ENCODE results near the gene CRB3. TPM values are rescaled to one million over a fixed set of nuclear protein-coding genes. Genes with fewer than 3 reads are reported as not detected.

Gene CRB3
- polyA plus RNA-seq, 2 of the 4 experiments (the other 2 are of a cell fraction) = 1.9 to 5.7 TPM

- peaks cover 15% of the 10 kb centered on the region; the same call in 2 of the 3 replicates for H3K4me1 ChIP-seq
- no peak overlapping the region for H3K4me2 ChIP-seq
- DNase-seq (ENCODE audit: low read depth in 1 of 2, low spot score in 1 of 2) (no peak), FAIRE-seq (no peak), ATAC-seq (no peak)
- no peak overlapping the region for H3K27ac ChIP-seq
- POLR2A ChIA-PET = no interaction called here
- no peak overlapping the region for H3K4me3 ChIP-seq
- WGBS (ENCODE audit: missing lambda C conversion rate) = 91% methylated on average over 18 of the region's 20 CpGs
- CTCF ChIA-PET = interaction anchor here (1.0 to 1.4 kb wide), 3 partner anchors 10 to 18 kb away, joined by 3 read pairs; no protein-coding TSS in a partner anchor
- TF ChIP-seq HEYL (CRISPR knock-in tag; IDR thresholded peaks at IDR 0.05) (no peak), ATOH8 (CRISPR knock-in tag; IDR thresholded peaks at IDR 0.05; ENCODE audit: low read depth) (no peak), REST (IDR thresholded peaks at IDR 0.05) (no peak), BHLHE40 (IDR thresholded peaks at IDR 0.05; ENCODE audit: low read depth, low read length) (no peak)
- no peaks in the 10 kb centered on the region for H3K9me3 ChIP-seq
Measured at GRCh38 chr19:6421075-6422014, 42.7 kb upstream of the CRB3 start.

GRCh38 chr19:6423499-6424194 lies 40.4 kb upstream of the CRB3 start:
- TF ChIP-seq RNF2 (IDR thresholded peaks at IDR 0.05; ENCODE audit: borderline replicate concordance, low read depth) (no peak), EHMT2 (IDR thresholded peaks at IDR 0.05; ENCODE audit: low read depth) (no peak), SMC3 (IDR thresholded peaks at IDR 0.05) (no peak), MAX (IDR thresholded peaks at IDR 0.05) (no peak), MYC (IDR thresholded peaks at IDR 0.05; ENCODE audit: borderline replicate concordance, low read length) (no peak)
- H3K4me2 ChIP-seq = peak overlapping the region; percentile 88
- WGBS (ENCODE audit: missing lambda C conversion rate) = 3% methylated on average over 14 of the region's 20 CpGs
- ChIA-PET POLR2A (no interaction called here), CTCF (no interaction called here)
- peak overlapping the region; percentile 90 for H3K4me3 ChIP-seq
- peak overlapping the region; percentile 95 to 99 for H3K27ac ChIP-seq
- peaks cover 15% of the 10 kb centered on the region; the same call in 2 of the 3 replicates for H3K4me1 ChIP-seq
- FAIRE-seq (no peak), DNase-seq (ENCODE audit: low read depth in 1 of 2, low spot score in 1 of 2) (peak in 1 of 2 experiments; percentile 36), ATAC-seq (no peak)
- no peaks in the 10 kb centered on the region for H3K9me3 ChIP-seq

GRCh38 chr19:6424195-6424938 lies 39.7 kb upstream of the CRB3 start, which contains the start of gene KHSRP:
Gene KHSRP (minus strand): TSS chr19:6424811. CDS start chr19:6424701, 110 bp downstream.
- Histone ChIP-seq H3K4me1 (peaks cover 15% of the 10 kb centered on the region; the same call in 2 of the 3 replicates), H3K27ac (peak within 1 kb of the TSS; percentile 95 to 99), H3K4me3 (peak within 1 kb of the TSS; percentile 90), H3K4me2 (peak within 1 kb of the TSS; percentile 88), H3K9me3 (no peaks in the 10 kb centered on the region)
- FAIRE-seq (no peak), ATAC-seq (no peak), DNase-seq (ENCODE audit: low read depth in 1 of 2, low spot score in 1 of 2) (no peak)
- ChIA-PET POLR2A (interaction anchor here (0.7 to 1.2 kb wide), 5 partner anchors 12 to 63 kb away, joined by 3 to 6 read pairs (median 4); partner anchors contain the start of genes ALKBH7, CLPP and GTF2F1), CTCF (no interaction called here)
- TF ChIP-seq USF2 (IDR thresholded peaks at IDR 0.05) (0 out of 2 replicates have a peak, but pooled peaks have one; percentile 30), BCL3 (IDR thresholded peaks at IDR 0.05) (0 out of 3 replicates have a peak, but pooled peaks have one; percentile 40), TP53 (CRISPR knock-in tag; IDR thresholded peaks at IDR 0.05) (no peak), RFX5 (IDR thresholded peaks at IDR 0.05) (0 out of 2 replicates have a peak, but pooled peaks have one; percentile 44), MAX (IDR thresholded peaks at IDR 0.05) (no peak), POLR2A (IDR thresholded peaks at IDR 0.05; ENCODE audit: low read length) (peak; percentile 53), JUN (IDR thresholded peaks at IDR 0.05) (peak in 1 of 2 experiments; percentile 59; a peak in 3 of 5 replicates)
- WGBS (ENCODE audit: missing lambda C conversion rate) = 1% methylated on average over 14 of the region's 114 CpGs

All from A549 (cell line).